Cerebellar cortex (tissue), 1 donor: Measurements from ENCODE around the gene NELFA.

Source experiments
- DNase-seq: peaks from one replicate; pipeline ENCODE4 v3.0.0-alpha.2; 2015; ENCODE audit warnings: low spot score

The NELFA gene

GRCh38 chr4:2008921-2009650 is at the start of gene NELFA:
Gene NELFA, minus strand, starts transcription at chr4:2008974. Its CDS starts 15 bp downstream, at chr4:2008959.
- peak; percentile 96 for DNase-seq

GRCh38 chr4:2057382-2058065 is 48.8 kb upstream of the NELFA start:
- peak; percentile 30 for DNase-seq

GRCh38 chr4:2054217-2054616 is 45.4 kb upstream of the NELFA start:
- DNase-seq, result no peak

- no peak for DNase-seq
These were observed 42.3 kb upstream of the NELFA start for GRCh38 chr4:2051086-2051485.

GRCh38 chr4:2049811-2050210 is 41.0 kb upstream of the NELFA start:
- DNase-seq, result no peak

GRCh38 chr4:2049381-2049780 is 40.6 kb upstream of the NELFA start:
- DNase-seq, result no peak

- no peak for DNase-seq
These were observed 40.1 kb upstream of the NELFA start for GRCh38 chr4:2048831-2049230.

- no peak for DNase-seq
These were observed 39.2 kb upstream of the NELFA start for GRCh38 chr4:2047781-2048581.

- no peak for DNase-seq
These were observed 38.4 kb upstream of the NELFA start for GRCh38 chr4:2047031-2047660.

GRCh38 chr4:2046031-2046961 is 37.5 kb upstream of the NELFA start:
- no peak for DNase-seq

- DNase-seq, result peak; percentile 34
These were observed 36.8 kb upstream of the NELFA start for GRCh38 chr4:2045518-2045951.

GRCh38 chr4:2044542-2045517 is 36.1 kb upstream of the NELFA start:
- no peak for DNase-seq

GRCh38 chr4:2044119-2044485 is 35.3 kb upstream of the NELFA start:
- no peak for DNase-seq

GRCh38 chr4:2043396-2044118 is 34.8 kb upstream of the NELFA start:
- no peak for DNase-seq

GRCh38 chr4:2042947-2043395 is 34.2 kb upstream of the NELFA start:
- DNase-seq, result no peak

- DNase-seq, result no peak
These were observed 33.6 kb upstream of the NELFA start for GRCh38 chr4:2042204-2042946.

GRCh38 chr4:2041239-2042130 is 32.7 kb upstream of the NELFA start:
- DNase-seq, result peak; percentile 74
